SKM-1 (cell line): Measurements from ENCODE around the gene SIK1.
"Not testable (repeated sequence)": the region's sequence is repeated elsewhere in the genome, so short reads cannot be mapped to it uniquely, and the experiment has no call there.

Source experiments
- DNase-seq: peaks from one replicate; lab custom pipeline; 2025; ENCODE audit not compliant: unreplicated experiment; lab: John Stamatoyannopoulos, UW

Gene SIK1

DNA sequence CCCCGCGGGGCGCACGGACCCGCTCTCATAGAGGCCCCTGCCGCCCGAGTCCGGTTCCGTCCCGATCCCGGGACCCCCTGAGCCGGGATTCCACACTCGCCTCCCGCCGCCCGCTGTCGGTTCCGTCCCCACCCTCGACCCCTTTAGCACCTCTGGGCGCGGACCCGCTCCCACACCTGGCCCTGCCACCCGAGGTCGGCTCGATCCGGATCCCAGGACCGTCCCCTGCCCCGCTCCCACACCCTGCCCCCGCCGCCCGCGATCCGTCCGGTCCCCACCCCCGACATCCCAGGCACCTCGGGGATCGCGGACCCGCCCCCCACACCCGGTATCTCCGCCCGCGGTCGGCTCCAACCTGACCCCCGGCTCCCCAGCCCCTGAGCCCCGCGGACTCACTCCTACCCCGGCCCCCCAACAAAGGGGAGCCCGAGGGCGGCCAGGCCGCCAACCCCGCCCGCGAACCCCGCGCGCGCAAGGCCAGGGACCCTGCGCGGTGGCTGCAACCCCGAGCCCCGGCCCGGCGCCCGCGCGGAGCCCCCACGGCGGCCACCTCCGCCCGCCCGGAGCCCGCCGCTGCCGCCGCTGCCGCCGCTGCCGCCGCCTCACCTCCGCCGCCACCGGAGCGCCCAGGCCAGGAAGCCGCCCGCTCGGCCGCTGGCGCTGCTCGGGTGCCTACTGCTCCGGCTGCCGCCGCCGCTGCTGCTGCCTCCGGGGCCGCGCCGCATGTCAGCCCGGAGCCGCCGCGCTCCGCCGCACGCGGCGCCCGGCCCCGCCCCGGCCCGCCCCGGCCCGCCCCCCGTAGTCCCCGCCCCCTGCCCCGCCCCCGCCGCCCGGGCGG lies at the start of gene SIK1:
Gene SIK1, minus strand, starts transcription at position 728 of the 838 bp plus-strand sequence. CDS start 953 bp downstream, outside the sequence.
- not testable (repeated sequence) for DNase-seq

- DNase-seq: not testable (repeated sequence)
Measured at GRCh38 chr21:43471597-43472242, 44.8 kb upstream of the SIK1 start.

GRCh38 chr21:43469719-43470458 lies 43.0 kb upstream of the SIK1 start:
- not testable (repeated sequence) for DNase-seq

GRCh38 chr21:43467785-43468184 lies 40.9 kb upstream of the SIK1 start:
- no peak for DNase-seq

DNA sequence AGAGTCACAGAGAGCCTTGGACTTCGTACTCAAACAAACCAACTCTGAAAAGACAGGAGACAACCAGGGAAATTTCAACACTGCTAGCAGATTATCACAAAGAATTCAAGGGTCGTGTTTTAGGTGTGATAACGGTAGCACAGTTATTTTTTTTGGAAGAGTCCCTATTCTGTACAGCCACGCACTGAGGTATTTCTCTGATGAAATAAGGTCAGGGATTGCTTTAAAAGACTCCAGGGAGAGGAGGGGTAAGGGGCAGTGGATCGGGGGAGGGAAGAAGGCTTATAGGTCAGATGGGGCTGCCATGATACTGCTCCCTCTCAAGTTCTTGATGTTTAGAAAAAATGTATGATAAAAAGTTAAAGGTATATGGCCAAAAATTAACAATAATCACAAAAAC lies 38.2 kb upstream of the SIK1 start:
- DNase-seq: not testable (repeated sequence)

DNA sequence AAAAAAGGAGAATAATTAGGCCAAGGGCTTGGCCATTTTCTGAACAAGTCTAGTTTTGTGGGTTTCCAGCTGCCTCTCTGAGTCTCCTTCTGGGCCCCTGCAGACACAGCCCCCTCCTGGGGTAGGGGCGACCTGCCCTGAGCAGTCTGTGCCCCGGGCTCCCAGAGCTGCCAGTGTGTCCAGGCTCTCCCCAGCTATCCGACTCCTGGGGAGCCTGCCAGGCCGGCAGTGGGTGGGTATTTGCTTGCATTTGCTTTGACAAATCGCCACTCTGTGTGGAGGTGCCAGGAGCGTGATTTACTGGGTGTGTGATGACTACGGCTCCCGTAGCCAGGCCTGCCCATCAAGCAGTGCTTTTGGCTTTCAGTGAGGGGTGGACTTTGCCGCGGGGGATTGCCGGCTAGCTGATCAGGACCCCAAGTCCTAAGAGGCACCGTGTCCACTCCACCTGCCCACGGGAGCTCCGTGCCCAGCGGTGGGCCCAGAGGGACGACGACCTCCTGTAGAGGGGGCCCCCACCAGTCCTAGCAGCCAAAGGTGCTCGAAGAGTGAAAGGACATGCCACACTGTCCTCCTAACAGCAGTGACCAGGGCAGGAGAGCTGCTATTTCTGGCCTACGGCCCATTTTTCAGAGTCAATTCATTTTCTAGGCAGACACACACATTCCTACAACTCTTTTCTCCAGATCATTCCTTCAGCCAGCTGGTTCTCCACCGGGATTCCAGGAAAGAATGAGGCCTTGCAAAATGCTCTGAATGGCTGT lies 36.7 kb upstream of the SIK1 start:
- not testable (repeated sequence) for DNase-seq

GRCh38 chr21:43462932-43463331 lies 36.0 kb upstream of the SIK1 start:
- DNase-seq: not testable (repeated sequence)

GRCh38 chr21:43460475-43460874 lies 33.5 kb upstream of the SIK1 start:
- not testable (repeated sequence) for DNase-seq

DNA sequence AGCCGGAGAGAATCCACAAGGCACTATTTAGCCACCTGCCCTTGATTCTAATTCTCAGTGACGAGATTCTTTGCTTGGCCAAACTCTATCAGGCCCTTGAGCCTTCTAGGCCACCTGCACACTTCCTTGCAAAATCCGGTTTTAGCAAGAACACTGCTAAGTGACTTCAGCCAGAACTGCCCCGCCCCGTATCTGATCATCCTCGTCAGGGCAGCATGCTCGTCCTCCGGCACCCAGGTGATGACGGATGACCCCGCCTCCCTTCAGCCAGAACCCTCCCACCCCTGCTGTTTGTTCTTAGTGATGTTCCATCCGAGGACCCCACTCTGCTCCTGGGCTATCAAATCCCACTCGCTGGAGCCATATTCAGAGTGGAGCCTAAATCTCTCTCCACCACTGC lies 32.1 kb upstream of the SIK1 start:
- DNase-seq: not testable (repeated sequence)

DNA sequence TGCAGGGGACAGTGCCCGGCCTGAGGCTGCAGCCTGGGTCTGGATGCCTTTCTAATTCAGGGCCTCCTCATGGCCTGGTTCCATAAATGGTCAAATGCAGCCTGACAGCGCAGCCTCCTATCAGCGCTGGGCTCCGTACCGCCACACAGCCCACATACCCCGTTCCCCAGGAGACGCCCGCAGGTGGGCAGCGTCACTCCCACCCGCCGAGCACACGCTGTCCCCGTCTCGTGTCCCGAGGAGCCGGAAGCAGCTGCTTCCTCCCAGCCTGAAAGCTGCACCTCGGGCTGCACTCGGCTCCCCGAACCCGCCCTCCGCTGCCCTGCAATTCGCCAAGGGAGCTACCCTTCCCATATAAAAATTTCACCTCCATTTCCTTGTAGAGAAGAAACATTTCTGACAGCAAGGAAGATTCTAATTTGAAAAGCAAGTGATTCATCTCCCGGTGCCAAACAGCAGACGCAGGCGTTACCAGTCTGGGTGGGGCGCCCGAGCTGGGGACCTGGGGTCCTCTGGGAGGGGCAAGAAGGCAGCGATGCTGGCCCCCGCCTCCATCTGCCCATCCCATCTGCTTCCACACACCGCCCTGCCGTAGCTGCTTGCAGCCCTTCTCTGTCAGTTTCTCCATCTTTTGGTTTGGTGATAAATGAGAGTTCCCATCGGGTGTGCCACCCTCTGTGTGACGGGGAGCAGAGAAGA lies 29.8 kb upstream of the SIK1 start:
- not testable (repeated sequence) for DNase-seq

- DNase-seq: not testable (repeated sequence)
Measured at GRCh38 chr21:43455717-43456116, 28.8 kb upstream of the SIK1 start.

DNA sequence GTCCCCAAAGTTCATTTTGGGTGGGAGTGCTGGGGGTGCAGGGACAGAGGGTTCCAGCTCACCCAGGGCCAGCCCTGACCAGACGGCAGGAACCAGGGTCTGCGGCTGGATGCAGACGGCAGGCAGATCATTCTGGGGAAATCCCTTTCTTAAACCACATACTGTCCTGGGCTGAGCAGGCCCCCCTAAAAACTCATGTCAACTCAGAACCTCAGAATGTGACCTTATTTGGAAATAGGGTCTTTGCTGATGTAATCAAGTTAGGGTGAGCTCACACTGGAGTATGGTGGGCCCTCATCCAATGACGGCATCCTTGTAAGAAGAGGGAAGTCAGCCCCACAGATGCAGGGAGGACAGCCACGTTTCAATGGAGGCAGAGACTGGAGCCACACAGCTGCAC lies 27.2 kb upstream of the SIK1 start:
- not testable (repeated sequence) for DNase-seq

DNA sequence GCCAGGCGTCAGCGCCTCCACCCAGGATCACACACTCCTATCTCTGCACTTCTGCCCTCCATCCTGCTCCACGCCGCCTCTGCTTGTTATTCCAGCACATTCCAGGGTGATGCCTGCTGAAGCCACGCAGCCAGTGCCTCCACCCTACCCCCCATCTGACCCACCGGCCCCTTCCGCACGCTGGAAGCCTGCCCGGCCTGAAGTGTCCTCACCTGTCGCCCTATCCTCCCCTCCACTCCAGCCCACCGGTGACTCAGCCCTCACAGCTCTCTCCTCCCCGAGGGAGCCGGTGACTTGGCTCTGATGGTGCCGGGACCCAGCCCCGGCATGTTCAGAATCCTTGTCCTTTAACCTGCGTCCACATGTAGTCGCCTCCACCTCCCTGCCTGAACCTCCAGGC lies 24.9 kb upstream of the SIK1 start:
- not testable (repeated sequence) for DNase-seq

DNA sequence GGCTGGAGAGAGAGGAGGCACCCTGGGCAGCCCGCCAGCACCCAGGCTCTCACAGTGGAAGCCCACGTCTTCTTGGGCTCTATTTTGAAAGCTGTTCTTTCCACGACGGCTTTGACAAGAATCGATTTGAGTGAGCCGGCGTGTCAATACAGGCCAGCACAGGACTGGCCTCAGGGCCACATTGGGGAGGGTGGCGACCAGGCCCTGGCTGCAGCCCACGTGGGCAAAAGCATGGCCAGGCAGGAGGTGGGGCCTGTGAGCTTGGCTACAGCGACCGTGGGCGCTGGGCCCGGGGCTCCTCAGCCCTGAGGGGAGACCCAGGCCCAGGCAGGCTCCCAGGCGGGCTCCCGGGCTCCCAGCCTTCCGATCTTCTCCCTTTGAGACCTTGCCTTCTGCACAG lies 23.4 kb upstream of the SIK1 start:
- DNase-seq: not testable (repeated sequence)

DNA sequence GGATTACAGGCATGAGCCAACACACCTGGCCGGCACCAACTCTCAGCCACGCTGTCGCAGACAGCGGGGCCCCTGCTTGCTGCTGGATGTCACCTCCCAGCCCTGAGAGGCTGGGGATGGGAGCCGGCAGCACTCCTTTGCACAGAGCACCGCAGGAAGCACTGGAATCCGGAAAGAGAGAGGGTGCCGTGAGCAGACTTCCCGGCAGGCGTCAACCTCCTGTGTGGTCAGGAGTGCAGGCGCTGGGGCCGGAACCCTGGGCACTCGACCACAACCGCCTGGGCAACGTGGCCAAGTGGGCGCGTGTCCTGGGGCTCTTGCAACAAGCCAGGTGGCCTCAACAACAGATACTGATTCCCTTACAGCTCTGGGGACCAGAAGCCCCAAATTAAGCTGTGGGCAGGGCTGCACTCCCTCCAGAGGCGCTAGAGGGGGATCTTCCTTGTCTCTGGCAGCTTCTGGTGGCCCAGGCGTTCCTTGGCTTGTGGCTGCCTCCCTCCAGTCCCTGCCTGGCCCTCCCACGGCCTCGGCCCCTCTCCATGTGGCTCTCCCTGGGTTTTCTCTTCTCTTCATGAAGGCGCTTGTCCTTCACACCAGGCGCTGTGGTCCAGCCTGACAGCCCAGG lies 20.5 kb upstream of the SIK1 start:
- not testable (repeated sequence) for DNase-seq

- not testable (repeated sequence) for DNase-seq
Measured at GRCh38 chr21:43446277-43446932, 19.5 kb upstream of the SIK1 start.

DNA sequence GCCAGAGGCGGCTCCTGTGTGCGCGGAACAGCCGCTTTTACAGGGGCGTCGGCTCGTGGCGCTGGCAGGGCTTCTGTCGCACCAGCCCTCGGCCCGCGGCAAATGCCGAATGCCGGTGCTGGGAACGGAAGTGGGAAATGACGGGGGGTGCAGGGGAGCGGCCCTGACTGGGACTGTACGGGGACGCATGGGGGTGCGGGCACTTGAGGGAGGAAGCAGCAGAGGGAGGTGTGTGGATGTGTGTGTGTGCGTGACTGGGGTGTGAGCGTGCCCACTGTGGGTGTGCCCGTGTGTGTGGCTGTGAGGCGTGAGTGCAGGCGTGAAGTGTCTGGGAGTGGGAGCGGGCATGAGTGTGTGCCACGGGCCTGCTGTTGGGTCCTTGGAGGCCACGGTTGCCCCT lies 17.6 kb upstream of the SIK1 start:
- not testable (repeated sequence) for DNase-seq

DNA sequence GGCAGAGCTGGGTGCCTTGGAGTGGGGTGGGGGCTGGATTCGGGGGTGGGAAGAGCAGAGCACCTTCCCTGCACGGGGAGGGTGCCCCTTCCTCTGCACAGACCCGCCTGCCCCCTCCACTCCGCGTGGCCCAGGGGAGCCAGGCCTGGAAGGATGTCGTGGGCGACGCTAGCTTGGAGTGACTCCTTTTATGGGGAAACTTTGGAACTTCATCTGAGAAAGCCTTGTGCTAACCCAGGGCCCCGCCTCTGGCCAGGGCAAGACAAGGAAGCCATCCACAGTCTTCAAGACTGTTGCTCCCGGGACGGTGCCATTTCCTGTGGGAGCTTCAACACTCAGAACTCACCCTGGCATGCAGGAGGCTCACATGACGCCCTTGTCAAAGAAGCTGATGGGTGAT lies 15.6 kb upstream of the SIK1 start:
- not testable (repeated sequence) for DNase-seq
